Ovary (tissue), 3 donors: ENCODE data around the gene CACNA1C.

ENCODE experiments used
- CTCF ChIP-seq, 3 donors: fragments of 450-650 bp in 2 of 3; fragments of 200-600 bp in 1 of 3; IDR thresholded peaks; one replicate each; pipeline versions ENCODE4 v1.5.1 to v1.8.0; 2016 to 2022; ENCODE audit warnings: antibody characterized with exemption in 3 of 3, mild to moderate bottlenecking in 1 of 3
- EP300 ChIP-seq: sonication (generic); formaldehyde crosslinking; IDR thresholded peaks from one replicate; pipeline ENCODE4 v1.6.1; 2017; ENCODE audit warnings: antibody characterized with exemption
- donor health status: DM: no; HTN: no; CAD: no.

DNA sequence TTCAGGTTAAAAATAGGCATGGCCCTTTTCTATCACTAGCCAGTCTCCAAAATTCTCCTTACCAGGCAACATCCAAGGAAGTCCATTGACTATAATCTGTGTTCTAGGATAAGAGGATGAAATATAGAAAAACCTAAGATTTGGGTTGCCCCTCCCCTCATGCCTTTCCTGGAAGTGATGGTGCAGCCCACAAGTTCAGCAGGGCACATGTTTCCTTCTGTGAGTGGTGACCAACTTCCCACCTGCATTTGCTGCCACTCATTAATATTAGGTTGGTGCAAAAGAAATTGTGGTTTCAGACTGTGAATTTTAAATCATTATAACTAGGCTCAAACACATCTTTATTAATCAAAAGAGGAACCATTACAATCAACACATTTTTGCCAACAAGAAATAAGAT is 491.4 kb downstream of the CACNA1C start:
- TF ChIP-seq EP300 (no peak), CTCF (IDR thresholded peaks at IDR 0.05) (no peak)
